HUES64 (cell line): Measurements from ENCODE around the gene PCBP2.
"Not testable (repeated sequence)": the region's sequence is repeated elsewhere in the genome, so short reads cannot be mapped to it uniquely, and the experiment has no call there.

ENCODE experiments used
- H3K27ac ChIP-seq: 2 replicates; pipeline ENCODE4 v1.7.0; 2013; ENCODE audit warnings: low read depth, low read length, inconsistent platforms
- H3K27me3 ChIP-seq: 2 replicates; pipeline ENCODE4 v1.6.1; 2013; ENCODE audit warnings: mild to moderate bottlenecking, low read length; ENCODE audit not compliant: insufficient read depth
- H3K36me3 ChIP-seq: 2 replicates; pipeline ENCODE4 v1.6.1; 2013; ENCODE audit warnings: mild to moderate bottlenecking, low read length; ENCODE audit not compliant: insufficient read depth
- H3K4me1 ChIP-seq: 2 replicates; pipeline ENCODE4 v1.6.1; 2013; ENCODE audit warnings: mild to moderate bottlenecking, low read length, moderate library complexity; ENCODE audit not compliant: insufficient read depth
- H3K4me3 ChIP-seq: 2 replicates; pipeline ENCODE4 v1.5.1; 2013; ENCODE audit warnings: mild to moderate bottlenecking, low read length, moderate library complexity
- H3K9ac ChIP-seq: 2 replicates; pipeline ENCODE4 v1.6.1; 2013; ENCODE audit warnings: mild to moderate bottlenecking, low read depth, low read length
- H3K9me3 ChIP-seq: 2 replicates; pipeline ENCODE4 v1.6.1; 2013; ENCODE audit warnings: low read depth, low read length; ENCODE audit not compliant: insufficient read depth
- WGBS: fragments of 150-250, 120-280 bp; methylation state at CpG from one replicate; pipeline ENCODE4 v1.1.7; 2013; ENCODE audit warnings: missing lambda C conversion rate; 5-methylcytosine and 5-hydroxymethylcytosine counted together

PCBP2 gene

DNA sequence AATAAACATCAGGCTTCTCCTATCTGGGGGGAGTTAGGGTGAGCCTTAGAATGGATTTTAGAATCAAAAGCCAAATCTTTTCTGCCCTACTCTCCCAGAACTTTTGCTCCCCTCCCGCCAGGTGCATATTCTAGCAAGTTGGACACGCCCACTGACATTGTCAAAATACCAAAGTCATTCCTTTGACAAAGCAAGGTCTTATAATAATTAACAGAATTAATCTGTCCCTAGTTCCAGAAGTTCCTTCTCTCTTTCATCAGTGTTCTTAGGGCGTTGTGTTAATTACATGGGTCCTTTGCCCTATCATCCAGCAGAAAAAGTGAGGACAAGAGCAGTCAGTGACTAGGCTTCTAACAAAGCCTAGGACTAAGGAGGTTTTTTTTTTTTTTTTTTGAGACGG is 7.9 kb upstream of the PCBP2 start:
- Histone ChIP-seq H3K9me3 (no peaks in the 10 kb centered on the region), H3K36me3 (peaks cover 41% of the 10 kb centered on the region), H3K27ac (no peak overlapping the region), H3K4me1 (peaks cover 8% of the 10 kb centered on the region), H3K4me3 (no peak overlapping the region), H3K9ac (no peak overlapping the region), H3K27me3 (no peaks in the 10 kb centered on the region)
- WGBS: 87% methylated on average over 3 of the region's 4 CpGs

DNA sequence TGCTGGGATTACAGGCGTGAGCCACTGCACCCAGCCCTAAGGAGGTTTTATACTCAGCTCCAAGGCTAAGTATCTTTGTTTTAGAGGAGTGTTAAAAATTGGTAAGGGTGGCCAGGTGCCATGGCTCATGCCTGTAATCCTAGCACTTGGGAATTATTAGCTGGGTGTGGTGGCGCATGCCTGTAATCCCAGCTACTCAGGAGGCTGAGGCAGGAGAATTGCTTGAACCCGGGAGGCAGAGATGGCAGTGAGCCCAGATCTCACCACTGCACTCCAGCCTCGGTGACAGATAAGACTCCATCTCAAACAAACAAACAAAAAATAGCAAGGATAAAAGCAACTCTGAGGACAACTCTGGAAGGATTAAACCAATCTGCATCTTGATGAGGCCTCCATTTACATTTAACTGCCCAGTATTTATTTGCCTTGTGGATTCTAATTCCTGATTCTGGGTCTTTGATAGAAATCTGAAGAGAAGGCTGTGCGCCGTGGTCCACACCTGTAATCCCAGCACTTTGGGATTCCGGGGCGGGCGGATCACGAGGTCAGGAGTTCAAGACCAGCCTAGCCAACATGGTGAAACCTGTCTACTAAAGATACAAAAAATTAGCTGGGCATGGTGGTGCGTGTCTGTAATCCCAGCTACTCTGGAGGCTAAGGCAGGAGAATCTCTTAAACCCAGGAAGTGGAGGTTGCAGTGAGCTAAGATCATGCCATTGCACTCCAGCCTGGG is 7.1 kb upstream of the PCBP2 start:
- WGBS: 94% methylated on average over 11 of the region's 11 CpGs
- H3K9ac ChIP-seq: not testable (repeated sequence)

DNA sequence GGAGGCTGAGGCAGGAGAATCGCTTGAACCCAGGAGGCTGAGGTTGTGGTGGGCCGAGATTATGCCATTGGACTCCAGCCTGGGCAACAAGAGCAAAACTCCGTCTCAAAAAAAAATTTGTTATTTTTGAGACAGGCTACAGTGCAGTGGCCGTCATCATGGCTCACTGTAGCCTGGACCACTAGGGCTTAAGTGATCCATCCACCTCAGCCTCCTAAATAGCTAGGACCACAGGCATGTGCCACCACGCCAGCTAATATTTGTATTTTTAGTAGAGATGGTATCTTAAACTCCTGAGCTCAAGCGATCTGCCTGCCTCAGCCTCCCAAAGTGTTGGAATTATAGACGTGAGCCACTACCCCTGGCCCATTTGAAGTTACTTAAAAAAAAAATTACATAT is 966 bp upstream of the PCBP2 start:
- H3K27me3 ChIP-seq: no peaks in the 10 kb centered on the region
- no peak overlapping the region for H3K9ac ChIP-seq
- H3K36me3 ChIP-seq: peaks cover 47% of the 10 kb centered on the region
- peaks cover 8% of the 10 kb centered on the region; the same call in 1 of the 2 replicates for H3K4me1 ChIP-seq
- H3K4me3 ChIP-seq: no peak overlapping the region
- 92% methylated on average over 7 of the region's 7 CpGs for WGBS
- no peak overlapping the region for H3K27ac ChIP-seq
- no peaks in the 10 kb centered on the region for H3K9me3 ChIP-seq

More for the DNA sequence above, 7.1 kb upstream of the PCBP2 start:
- not testable (repeated sequence) for H3K27me3 ChIP-seq, H3K4me3 ChIP-seq, H3K4me1 ChIP-seq, H3K9me3 ChIP-seq, H3K27ac ChIP-seq
- peaks cover 41% of the 10 kb centered on the region for H3K36me3 ChIP-seq

- no peaks in the 10 kb centered on the region for H3K9me3 ChIP-seq
- H3K27ac ChIP-seq: peak overlapping the region; percentile 100
- H3K36me3 ChIP-seq: peaks cover 54% of the 10 kb centered on the region
- peaks cover 8% of the 10 kb centered on the region; the same call in 1 of the 2 replicates for H3K4me1 ChIP-seq
- H3K4me3 ChIP-seq: peak overlapping the region; percentile 93
- WGBS: under 1% methylated on average over 51 of the region's 82 CpGs
- H3K9ac ChIP-seq: peak overlapping the region; percentile 100
- no peaks in the 10 kb centered on the region for H3K27me3 ChIP-seq
These were observed 516 bp downstream of the PCBP2 start for GRCh38 chr12:53452159-53453077.

- H3K4me1 ChIP-seq: peaks cover 8% of the 10 kb centered on the region; the same call in 1 of the 2 replicates
- H3K36me3 ChIP-seq: peaks cover 60% of the 10 kb centered on the region
- no peaks in the 10 kb centered on the region for H3K9me3 ChIP-seq
- H3K27me3 ChIP-seq: no peaks in the 10 kb centered on the region
- peak overlapping the region; percentile 93 for H3K4me3 ChIP-seq
- 0 out of 2 replicates have a peak overlapping the region, but pooled peaks have one; percentile 8 for H3K27ac ChIP-seq
- peak overlapping the region; percentile 100; the same call in 1 of the 2 replicates for H3K9ac ChIP-seq
- WGBS: 60% methylated on average over 5 of the region's 6 CpGs
These were observed 2.2 kb downstream of the PCBP2 start for GRCh38 chr12:53453953-53454640.

- 0 out of 2 replicates have a peak overlapping the region, but pooled peaks have one; percentile 6 for H3K27ac ChIP-seq
- H3K9ac ChIP-seq: peak overlapping the region; percentile 100; the same call in 1 of the 2 replicates
- H3K27me3 ChIP-seq: no peaks in the 10 kb centered on the region
- peak overlapping the region; percentile 93; the same call in 1 of the 2 replicates for H3K4me3 ChIP-seq
- H3K36me3 ChIP-seq: peaks cover 66% of the 10 kb centered on the region
- WGBS: 91% methylated on average over 3 of the region's 3 CpGs
- peaks cover 8% of the 10 kb centered on the region; the same call in 1 of the 2 replicates for H3K4me1 ChIP-seq
- no peaks in the 10 kb centered on the region for H3K9me3 ChIP-seq
These were observed 2.8 kb downstream of the PCBP2 start for GRCh38 chr12:53454707-53455106.

GRCh38 chr12:53456654-53457366 is 4.9 kb downstream of the PCBP2 start:
- Histone ChIP-seq H3K27ac (no peak overlapping the region), H3K4me3 (no peak overlapping the region), H3K4me1 (peaks cover 22% of the 10 kb centered on the region; the same call in 1 of the 2 replicates), H3K9ac (no peak overlapping the region), H3K36me3 (peaks cover 87% of the 10 kb centered on the region), H3K27me3 (no peaks in the 10 kb centered on the region), H3K9me3 (no peaks in the 10 kb centered on the region)
- 93% methylated on average over 5 of the region's 6 CpGs for WGBS

DNA sequence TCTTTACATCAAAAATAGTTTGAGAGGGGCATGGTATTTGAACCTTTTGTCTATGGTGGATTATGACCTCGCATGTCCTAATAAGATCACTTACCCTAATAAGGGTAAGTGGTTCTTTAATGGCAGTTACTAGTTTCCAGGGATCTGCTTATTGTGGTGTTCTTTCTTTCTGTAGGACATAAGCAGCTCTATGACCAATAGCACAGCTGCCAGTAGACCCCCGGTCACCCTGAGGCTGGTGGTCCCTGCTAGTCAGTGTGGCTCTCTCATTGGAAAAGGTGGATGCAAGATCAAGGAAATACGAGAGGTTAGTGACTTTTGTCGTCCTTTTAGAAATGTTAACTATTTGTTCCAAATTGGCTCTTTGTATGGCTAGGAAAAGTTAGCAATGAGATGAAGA is 7.2 kb downstream of the PCBP2 start:
- Histone ChIP-seq H3K27ac (no peak overlapping the region), H3K36me3 (peaks cover 100% of the 10 kb centered on the region), H3K4me3 (no peak overlapping the region), H3K4me1 (peaks cover 27% of the 10 kb centered on the region; the same call in 1 of the 2 replicates), H3K27me3 (no peaks in the 10 kb centered on the region), H3K9ac (no peak overlapping the region), H3K9me3 (no peaks in the 10 kb centered on the region)
- 98% methylated on average over 4 of the region's 4 CpGs for WGBS

DNA sequence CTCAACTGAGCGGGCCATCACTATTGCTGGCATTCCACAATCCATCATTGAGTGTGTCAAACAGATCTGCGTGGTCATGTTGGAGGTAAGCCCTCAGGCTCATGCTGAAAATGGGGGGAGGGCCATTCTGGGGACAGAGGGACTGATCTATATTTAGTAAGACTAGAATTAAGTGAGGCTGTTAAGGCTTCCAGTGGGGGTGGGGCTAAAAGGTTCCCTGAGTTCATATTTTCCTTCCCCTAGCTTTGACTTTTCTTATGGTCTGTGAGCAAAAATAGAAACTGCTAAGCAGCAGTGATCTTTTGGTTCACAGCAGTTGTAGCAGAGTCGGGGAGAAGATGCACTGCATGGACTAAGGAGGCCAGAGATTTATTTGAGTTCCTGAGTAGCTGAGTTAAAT is 9.2 kb downstream of the PCBP2 start:
- Histone ChIP-seq H3K4me3 (no peak overlapping the region), H3K36me3 (peaks cover 100% of the 10 kb centered on the region), H3K4me1 (peaks cover 26% of the 10 kb centered on the region; the same call in 1 of the 2 replicates), H3K9ac (no peak overlapping the region), H3K27ac (0 out of 2 replicates have a peak overlapping the region, but pooled peaks have one; percentile 14), H3K9me3 (no peaks in the 10 kb centered on the region), H3K27me3 (no peaks in the 10 kb centered on the region)
- WGBS: 96% methylated on average over 3 of the region's 3 CpGs

DNA sequence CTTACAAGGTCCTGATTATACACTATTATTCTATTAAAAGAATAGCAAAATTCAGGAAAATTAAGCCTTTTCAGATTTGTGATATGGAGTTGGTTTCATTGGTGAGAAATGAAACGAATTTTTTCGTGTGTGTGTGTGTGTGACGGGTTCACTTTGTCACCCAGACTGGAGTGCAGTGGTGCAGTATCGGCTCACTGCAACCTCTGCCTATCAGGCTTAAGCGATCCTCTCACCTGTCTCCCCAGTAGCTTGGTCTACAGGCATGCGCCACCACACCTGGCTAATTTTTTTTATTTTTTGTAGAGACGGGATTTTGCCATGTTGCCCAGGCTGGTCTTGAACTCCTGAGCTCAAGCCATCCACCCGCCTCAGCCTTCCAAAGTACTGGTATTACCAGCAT is 9.7 kb downstream of the PCBP2 start:
- Histone ChIP-seq H3K36me3 (peaks cover 100% of the 10 kb centered on the region), H3K27ac (no peak overlapping the region), H3K9ac (no peak overlapping the region), H3K27me3 (no peaks in the 10 kb centered on the region), H3K4me3 (no peak overlapping the region), H3K9me3 (no peaks in the 10 kb centered on the region), H3K4me1 (peaks cover 26% of the 10 kb centered on the region; the same call in 1 of the 2 replicates)
- WGBS: 94% methylated on average over 8 of the region's 8 CpGs
